ENCODE measurements around the gene PNPLA2. TPM values are rescaled to one million over a fixed set of nuclear protein-coding genes. Genes with fewer than 3 reads are reported as not detected.

Gene PNPLA2
- total RNA-seq, 1 donor from 2014 or later: 55.6 TPM

DNA sequence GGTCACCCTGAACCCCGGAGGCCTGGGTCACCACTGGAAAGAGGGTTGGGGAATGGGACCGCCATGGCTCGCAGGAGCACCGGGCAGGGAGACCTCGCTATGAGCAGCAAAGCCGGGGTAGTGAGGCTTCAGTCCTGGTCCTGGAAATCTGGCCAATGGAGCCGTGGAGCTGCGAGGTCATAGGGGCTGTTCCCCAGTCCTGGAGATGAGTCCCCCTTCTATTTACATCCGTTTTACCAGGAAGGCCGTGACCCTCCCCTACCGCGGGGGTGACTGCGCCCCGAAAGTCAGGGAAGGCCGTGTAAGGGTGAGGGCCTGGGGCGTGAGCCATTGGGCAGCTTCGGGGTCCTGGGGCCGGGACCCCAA, 14.1 kb upstream of the PNPLA2 start:
- no peaks in the 10 kb centered on the region for H3K36me3 Mint-ChIP-seq
- H3K27me3 Mint-ChIP-seq: no peaks in the 10 kb centered on the region
- no peaks in the 10 kb centered on the region for H3K4me1 Mint-ChIP-seq (ENCODE audit: unreplicated experiment)
- TF ChIP-seq, protein P1, sequence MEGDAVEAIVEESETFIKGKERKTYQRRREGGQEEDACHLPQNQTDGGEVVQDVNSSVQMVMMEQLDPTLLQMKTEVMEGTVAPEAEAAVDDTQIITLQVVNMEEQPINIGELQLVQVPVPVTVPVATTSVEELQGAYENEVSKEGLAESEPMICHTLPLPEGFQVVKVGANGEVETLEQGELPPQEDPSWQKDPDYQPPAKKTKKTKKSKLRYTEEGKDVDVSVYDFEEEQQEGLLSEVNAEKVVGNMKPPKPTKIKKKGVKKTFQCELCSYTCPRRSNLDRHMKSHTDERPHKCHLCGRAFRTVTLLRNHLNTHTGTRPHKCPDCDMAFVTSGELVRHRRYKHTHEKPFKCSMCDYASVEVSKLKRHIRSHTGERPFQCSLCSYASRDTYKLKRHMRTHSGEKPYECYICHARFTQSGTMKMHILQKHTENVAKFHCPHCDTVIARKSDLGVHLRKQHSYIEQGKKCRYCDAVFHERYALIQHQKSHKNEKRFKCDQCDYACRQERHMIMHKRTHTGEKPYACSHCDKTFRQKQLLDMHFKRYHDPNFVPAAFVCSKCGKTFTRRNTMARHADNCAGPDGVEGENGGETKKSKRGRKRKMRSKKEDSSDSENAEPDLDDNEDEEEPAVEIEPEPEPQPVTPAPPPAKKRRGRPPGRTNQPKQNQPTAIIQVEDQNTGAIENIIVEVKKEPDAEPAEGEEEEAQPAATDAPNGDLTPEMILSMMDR (conservative IDR thresholded peaks at IDR 0.05): no peak
- no peak for DNase-seq (ENCODE audit: extremely low spot score, unreplicated experiment)
- H3K9me3 Mint-ChIP-seq: no peaks in the 10 kb centered on the region
- H3K4me3 Mint-ChIP-seq: peak overlapping the region; percentile 85
- H3K27ac Mint-ChIP-seq: no peak overlapping the region

GRCh38 chr11:808427-809286, 10.1 kb upstream of the PNPLA2 start:
- no peaks in the 10 kb centered on the region for H3K36me3 Mint-ChIP-seq
- H3K9me3 Mint-ChIP-seq: no peaks in the 10 kb centered on the region
- TF ChIP-seq, protein P1 (conservative IDR thresholded peaks at IDR 0.05): no peak
- H3K27me3 Mint-ChIP-seq: no peaks in the 10 kb centered on the region
- peaks cover 10% of the 10 kb centered on the region for H3K4me1 Mint-ChIP-seq (ENCODE audit: unreplicated experiment)
- no peak for DNase-seq (ENCODE audit: extremely low spot score, unreplicated experiment)
- peak overlapping the region; percentile 95 for H3K4me3 Mint-ChIP-seq
- H3K27ac Mint-ChIP-seq: peak overlapping the region; percentile 98

DNA sequence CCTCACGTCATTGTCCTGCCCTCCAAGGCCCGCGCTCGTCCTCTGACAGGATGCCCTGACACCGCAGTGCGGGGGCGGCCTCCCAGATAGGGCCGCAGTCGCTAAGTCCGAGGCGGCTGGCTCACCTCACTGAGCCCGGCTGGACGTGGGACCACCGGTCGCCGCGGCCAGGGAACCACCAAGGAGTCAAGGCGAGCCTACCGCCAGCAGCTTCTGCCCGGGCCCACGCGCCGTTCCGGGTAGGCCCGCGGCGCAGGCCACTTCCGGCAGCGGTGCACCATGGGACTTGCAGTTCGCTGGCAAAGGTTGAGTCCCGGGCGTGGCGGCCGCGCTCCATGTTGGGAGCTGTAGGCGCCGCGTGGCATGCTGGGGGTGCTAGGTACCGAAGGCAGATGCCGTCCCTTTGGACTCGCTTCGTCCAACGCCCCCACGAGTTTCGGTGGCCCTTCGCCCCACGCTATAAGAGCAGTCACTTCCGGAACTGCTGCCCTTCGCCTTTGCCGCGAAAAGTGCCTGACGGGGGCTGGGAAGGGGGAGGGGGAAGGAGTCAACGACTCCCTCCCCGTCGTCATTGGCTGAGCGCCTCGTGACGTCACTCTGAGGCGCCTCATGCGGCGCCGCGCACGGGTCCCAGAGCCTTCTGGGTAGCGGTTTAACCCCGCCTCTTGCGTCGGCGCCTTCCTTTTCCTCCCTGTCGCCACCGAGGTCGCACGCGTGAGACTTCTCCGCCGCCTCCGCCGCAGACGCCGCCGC, 9.3 kb upstream of the PNPLA2 start, which contains the start of gene RPLP2:
Gene RPLP2 (plus strand): TSS at position 681 of the 753 bp plus-strand sequence. CDS start 268 bp downstream, outside the sequence.
- Mint-ChIP-seq H3K4me1 (ENCODE audit: unreplicated experiment) (peaks cover 10% of the 10 kb centered on the region), H3K36me3 (no peaks in the 10 kb centered on the region), H3K4me3 (peak within 1 kb of the TSS; percentile 95), H3K27ac (peak within 1 kb of the TSS; percentile 98), H3K27me3 (no peaks in the 10 kb centered on the region), H3K9me3 (no peaks in the 10 kb centered on the region)
- DNase-seq (ENCODE audit: extremely low spot score, unreplicated experiment): peak; percentile 98
- TF ChIP-seq, protein P1 (conservative IDR thresholded peaks at IDR 0.05): no peak

- TF ChIP-seq, protein P1 (conservative IDR thresholded peaks at IDR 0.05): peak; percentile 36
- H3K4me3 Mint-ChIP-seq: peak overlapping the region; percentile 95
- H3K4me1 Mint-ChIP-seq (ENCODE audit: unreplicated experiment): peaks cover 10% of the 10 kb centered on the region
Observed at GRCh38 chr11:810040-810567, 8.6 kb upstream of the PNPLA2 start.

DNA sequence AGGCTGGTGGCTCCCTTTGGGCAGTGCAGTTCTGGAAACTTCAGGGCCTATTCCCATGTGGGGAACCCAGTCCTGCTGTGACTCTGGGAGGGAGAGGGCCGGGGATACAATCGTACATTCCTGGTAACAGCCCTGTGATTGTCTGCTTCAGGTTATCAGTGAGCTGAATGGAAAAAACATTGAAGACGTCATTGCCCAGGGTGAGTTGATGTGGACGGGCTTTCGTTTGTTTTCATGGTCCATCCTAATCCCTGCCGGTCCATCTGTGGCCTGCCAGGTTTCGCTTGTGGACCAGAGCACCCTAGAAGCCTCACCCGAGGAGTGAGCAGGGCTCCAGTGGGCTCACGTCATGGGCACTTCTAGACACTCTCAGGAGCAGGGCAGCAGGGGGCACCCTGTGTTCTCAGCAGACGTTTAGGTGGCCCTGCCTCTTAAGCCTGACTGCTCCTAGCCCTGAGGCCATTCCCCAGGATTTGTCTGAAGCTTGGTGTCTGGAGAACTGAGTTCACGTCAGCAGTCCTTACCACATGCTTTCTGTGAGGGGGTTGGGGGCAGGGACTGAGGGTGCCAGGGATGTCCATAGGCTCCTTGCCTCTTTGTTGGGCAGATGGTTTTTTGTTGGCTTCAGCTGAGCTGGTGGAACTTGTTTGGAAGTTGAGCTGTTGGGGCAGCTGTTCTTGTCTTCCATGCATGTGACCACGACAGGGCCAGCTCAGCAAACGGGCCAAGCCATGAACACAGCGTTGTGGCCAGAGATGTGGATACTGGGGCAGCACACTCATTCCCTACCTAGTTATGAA, 7.1 kb upstream of the PNPLA2 start:
- TF ChIP-seq, protein P1 (conservative IDR thresholded peaks at IDR 0.05): no peak
- Mint-ChIP-seq H3K27ac (peak overlapping the region; percentile 79), H3K4me1 (ENCODE audit: unreplicated experiment) (peaks cover 10% of the 10 kb centered on the region)

More at GRCh38 chr11:810040-810567, 8.6 kb upstream of the PNPLA2 start:
- peak overlapping the region; percentile 98 for H3K27ac Mint-ChIP-seq
- H3K36me3 Mint-ChIP-seq: no peaks in the 10 kb centered on the region
- DNase-seq (ENCODE audit: extremely low spot score, unreplicated experiment): no peak
- no peaks in the 10 kb centered on the region for H3K27me3 Mint-ChIP-seq
- no peaks in the 10 kb centered on the region for H3K9me3 Mint-ChIP-seq

More for the DNA sequence above, 7.1 kb upstream of the PNPLA2 start:
- no peak for DNase-seq (ENCODE audit: extremely low spot score, unreplicated experiment)
- Mint-ChIP-seq H3K27me3 (no peaks in the 10 kb centered on the region), H3K9me3 (no peaks in the 10 kb centered on the region), H3K4me3 (peak overlapping the region; percentile 95), H3K36me3 (no peaks in the 10 kb centered on the region)
